GM12865 (cell line): Measurements from ENCODE around the gene CACNG1.

ENCODE experiments used
- DNase-seq: peaks from one replicate; pipeline ENCODE4 v3.0.0; 2010; ENCODE audit warnings: low read depth
- H3K4me3 ChIP-seq: 2 replicates; pipeline ENCODE4 v1.5.1; 2011; ENCODE audit warnings: mild to moderate bottlenecking, low read depth, low read length, control low read depth
- TF ChIP-seq, protein P1 (sequence below): IDR thresholded peaks from 2 replicates; pipeline ENCODE4 v1.5.1; 2011; ENCODE audit warnings: low read length, control low read depth, low read depth, inconsistent platforms; ENCODE audit not compliant: insufficient read depth; ENCODE audit errors: missing control alignments

CACNG1 gene

GRCh38 chr17:67050471-67051154 is 6.3 kb downstream of the CACNG1 start:
- TF ChIP-seq, protein P1, sequence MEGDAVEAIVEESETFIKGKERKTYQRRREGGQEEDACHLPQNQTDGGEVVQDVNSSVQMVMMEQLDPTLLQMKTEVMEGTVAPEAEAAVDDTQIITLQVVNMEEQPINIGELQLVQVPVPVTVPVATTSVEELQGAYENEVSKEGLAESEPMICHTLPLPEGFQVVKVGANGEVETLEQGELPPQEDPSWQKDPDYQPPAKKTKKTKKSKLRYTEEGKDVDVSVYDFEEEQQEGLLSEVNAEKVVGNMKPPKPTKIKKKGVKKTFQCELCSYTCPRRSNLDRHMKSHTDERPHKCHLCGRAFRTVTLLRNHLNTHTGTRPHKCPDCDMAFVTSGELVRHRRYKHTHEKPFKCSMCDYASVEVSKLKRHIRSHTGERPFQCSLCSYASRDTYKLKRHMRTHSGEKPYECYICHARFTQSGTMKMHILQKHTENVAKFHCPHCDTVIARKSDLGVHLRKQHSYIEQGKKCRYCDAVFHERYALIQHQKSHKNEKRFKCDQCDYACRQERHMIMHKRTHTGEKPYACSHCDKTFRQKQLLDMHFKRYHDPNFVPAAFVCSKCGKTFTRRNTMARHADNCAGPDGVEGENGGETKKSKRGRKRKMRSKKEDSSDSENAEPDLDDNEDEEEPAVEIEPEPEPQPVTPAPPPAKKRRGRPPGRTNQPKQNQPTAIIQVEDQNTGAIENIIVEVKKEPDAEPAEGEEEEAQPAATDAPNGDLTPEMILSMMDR: no peak
- DNase-seq: no peak

DNA sequence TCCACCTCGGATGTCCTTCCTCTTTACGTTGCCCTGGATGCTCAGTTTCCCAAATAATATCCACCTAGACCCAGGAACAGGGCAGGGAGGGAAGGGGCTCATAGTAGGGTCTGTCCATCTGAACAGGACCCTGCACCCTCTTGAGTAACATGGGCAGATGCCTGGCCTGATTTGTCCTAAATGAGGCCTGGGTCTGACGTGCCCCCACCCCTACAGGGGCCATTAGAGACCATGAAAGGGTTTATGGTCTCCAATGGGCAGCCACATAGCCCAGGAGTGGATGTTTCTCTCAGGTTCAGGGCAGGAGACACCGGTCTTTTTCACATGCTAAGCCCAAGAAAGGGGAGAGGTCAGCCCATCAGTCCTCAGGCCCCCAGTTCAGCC is 6.8 kb downstream of the CACNG1 start:
- no peak overlapping the region for H3K4me3 ChIP-seq
- no peak for DNase-seq
- TF ChIP-seq, protein P1: no peak

More at GRCh38 chr17:67050471-67051154, 6.3 kb downstream of the CACNG1 start:
- H3K4me3 ChIP-seq: no peak overlapping the region

- DNase-seq: peak; percentile 60
- TF ChIP-seq, protein P1: no peak
- H3K4me3 ChIP-seq: no peak overlapping the region
Observed at GRCh38 chr17:67051837-67052236, 7.5 kb downstream of the CACNG1 start.

GRCh38 chr17:67052720-67053437 is 8.5 kb downstream of the CACNG1 start:
- no peak overlapping the region for H3K4me3 ChIP-seq
- DNase-seq: no peak
- TF ChIP-seq, protein P1: no peak

GRCh38 chr17:67053438-67054000 is 9.2 kb downstream of the CACNG1 start:
- no peak overlapping the region for H3K4me3 ChIP-seq
- TF ChIP-seq, protein P1: no peak
- no peak for DNase-seq

GRCh38 chr17:67054011-67054591 is 9.7 kb downstream of the CACNG1 start:
- TF ChIP-seq, protein P1: no peak

More at GRCh38 chr17:67054011-67054591, 9.7 kb downstream of the CACNG1 start:
- no peak for DNase-seq
- H3K4me3 ChIP-seq: no peak overlapping the region
